GM19025 (cell line): ENCODE measurements around the gene FASTKD3.
A peak's percentile ranks its signal among the peaks of the same experiment; 100 is the strongest.

ENCODE experiments used
- ATAC-seq: cut with Tn5 transposase; IDR thresholded peaks from one replicate; pipeline ENCODE4 v1.9.1; 2021; ENCODE audit warnings: mild to moderate bottlenecking, low read depth, moderate library complexity; ENCODE audit not compliant: unreplicated experiment

FASTKD3 gene

DNA sequence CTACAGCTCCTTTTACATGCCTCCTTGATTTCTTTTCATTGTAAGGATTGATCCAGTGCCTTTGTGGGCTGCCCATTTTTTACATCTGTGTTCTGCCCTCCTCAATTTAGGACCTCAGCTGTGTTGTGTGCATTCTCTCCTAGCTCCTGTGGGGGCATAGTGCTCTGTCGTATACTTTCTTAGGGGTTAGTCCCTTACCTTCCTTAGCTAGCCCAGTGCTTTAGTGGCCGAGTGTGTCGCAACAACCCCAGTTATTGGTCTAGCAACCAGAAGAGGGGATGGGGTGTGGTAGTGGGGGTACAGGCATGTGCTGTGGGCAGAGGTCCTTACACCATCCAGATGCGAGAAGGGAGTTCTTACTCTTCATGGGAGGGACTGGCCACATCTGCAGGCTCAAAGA, 12.3 kb upstream of the FASTKD3 start:
- ATAC-seq, result no peak

DNA sequence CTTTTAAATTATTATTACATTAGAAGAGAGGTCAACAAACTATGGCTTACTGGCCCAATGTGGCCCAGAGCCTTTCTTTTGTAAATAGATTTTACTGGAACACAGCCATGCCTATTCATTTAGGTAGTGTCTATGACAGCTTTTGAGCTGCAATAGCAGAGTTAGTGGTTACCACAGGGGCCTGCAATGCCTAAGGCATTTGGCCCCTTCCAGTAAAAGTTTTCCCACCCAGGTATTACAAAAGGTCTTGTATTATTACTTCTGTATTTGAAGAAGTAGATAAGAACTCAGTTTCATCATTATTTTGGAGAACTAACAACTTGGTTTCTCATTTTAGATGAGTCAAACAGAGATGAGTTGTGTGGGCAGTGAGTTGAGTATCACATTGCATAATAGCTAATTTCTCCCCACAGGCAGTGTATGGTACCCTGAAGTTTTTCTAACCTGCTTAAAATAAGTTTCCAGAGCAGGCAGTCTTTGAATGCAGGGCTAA, 9.6 kb upstream of the FASTKD3 start:
- ATAC-seq, result peak; percentile 90

DNA sequence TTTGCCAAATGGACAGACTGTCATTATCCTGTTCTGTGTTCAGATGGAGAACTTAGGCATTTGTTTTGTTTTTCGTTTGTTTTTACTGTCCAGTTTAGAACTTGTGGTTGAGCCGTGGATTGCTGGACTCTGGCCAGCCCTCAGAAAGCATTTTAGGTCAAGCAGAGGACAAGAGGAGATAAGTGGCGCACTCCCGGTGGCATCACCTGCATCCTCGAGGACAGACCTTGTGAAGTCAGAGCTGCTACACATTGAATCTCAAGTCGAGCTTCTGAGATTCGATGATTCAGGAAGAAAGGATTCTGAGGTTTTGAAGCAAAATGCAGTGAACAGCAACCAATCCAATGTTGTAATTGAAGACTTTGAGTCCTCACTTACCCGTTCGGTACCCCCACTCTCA, 9.0 kb upstream of the FASTKD3 start:
- no peak for ATAC-seq

DNA sequence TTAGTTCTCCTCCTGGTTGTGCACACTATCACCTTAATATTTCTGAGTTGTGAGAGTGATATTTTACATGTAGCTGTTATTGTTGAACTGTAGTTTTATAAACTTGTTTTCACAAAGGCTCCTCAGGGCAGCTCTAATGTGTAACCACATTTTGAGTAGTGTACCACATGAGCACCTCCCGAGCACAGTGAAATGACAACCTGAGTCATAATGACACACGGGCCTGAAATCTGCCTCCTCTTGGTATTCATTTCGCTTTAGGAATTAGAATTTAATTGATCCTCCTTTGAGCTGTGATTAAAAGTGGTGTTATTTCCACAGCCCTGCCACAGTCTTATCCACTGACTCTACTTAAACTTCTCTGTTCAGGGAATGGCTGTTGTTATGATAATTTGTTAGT, 8.0 kb upstream of the FASTKD3 start:
- ATAC-seq, result no peak

DNA sequence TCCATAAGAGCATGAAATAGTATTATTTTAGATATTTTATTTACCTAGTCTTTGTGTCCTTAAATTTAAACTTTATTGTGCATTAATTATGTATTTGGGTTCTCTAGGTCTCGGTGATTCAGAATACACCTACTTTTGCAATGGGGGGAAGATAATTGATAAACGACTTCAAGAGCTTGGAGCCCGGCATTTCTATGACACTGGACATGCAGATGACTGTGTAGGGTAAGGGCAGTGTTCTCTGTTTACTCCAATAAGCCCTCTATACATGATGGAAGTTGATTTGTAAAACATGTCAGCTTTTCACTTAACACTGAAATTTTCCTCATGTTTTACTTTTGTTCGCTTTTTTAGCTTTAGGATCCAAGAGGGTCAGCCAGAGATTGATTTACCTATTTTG, 6.3 kb upstream of the FASTKD3 start:
- no peak for ATAC-seq

DNA sequence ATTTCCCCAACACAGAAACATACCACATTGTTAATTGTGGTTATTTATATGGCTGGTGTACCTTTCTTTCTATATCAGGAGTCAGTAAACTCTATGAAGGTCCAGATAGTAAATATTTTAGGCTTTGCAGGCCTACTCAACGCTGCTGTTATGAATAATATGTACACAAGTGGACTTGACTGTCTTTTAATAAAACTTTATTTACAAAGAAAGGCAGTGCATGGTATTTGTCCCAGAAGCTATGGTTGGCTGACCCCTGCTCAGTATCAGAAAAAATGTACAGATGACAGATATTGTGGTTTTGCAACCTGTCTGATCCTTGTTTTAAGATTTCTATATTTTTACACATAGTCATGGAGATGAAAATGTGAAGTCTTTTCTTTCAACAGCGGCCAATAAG, 5.8 kb upstream of the FASTKD3 start:
- no peak for ATAC-seq

DNA sequence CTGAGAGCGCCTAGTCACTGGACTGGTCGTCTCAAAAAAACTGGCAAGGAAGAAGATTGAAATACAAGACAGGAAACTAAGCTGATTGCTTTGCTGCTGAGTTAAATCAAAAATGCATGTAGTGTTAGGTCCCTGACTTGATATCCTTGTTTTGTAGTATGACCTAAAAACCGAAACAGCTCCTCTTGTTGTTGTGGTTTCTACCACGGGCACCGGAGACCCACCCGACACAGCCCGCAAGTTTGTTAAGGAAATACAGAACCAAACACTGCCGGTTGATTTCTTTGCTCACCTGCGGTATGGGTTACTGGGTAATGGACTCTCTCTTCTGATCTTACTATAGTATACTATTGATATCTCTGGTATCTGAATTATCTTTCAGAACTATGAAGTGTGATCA, 4.4 kb upstream of the FASTKD3 start:
- no peak for ATAC-seq

DNA sequence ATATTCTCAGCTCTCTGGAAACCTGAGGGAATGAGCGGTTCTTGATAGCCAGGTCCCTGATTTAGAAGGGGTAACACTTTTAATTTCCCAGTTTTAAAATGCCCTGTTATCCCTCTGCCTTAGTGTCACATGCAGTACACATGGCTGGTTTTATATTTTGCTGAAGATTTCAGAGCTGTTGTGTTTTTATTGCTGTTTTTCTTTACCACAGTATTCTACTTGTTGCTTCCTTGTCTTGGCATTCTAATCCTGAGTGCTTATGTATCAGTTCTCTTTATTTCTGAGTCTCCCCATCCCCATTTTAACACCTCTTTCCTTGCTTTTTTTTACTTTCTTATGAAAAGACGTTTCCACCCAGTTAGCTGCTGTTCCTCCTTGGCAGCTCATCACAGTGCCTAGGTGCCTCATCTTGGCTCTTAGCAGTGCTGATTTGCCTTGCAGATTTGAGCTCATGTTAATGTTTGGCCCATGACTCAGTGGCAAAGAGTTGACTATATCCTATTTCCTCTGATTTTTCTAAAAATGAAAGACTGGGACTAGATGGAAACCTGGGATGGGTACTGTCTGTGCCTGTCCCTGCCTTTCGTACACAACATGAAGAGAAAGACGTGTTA, 3.8 kb upstream of the FASTKD3 start:
- ATAC-seq, result no peak

DNA sequence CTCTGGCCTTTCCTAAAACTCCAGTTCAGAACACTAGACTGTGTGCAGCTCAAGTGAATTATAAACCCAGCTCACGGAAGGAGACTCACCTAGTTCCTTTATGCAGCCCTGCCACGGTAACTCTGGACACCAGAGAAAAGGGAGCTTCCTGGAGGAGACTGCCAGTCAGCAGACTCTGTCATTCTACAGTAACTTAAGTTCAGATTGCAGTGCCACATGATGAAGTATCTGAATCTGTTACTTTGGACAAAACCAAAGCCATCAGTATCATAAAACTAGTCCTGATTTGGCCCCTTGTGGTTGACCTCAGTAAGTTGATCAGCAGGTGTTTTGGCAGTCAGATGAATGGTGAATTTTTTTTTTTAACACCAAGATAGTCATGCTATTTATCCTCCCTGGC, 2.8 kb upstream of the FASTKD3 start:
- no peak for ATAC-seq

DNA sequence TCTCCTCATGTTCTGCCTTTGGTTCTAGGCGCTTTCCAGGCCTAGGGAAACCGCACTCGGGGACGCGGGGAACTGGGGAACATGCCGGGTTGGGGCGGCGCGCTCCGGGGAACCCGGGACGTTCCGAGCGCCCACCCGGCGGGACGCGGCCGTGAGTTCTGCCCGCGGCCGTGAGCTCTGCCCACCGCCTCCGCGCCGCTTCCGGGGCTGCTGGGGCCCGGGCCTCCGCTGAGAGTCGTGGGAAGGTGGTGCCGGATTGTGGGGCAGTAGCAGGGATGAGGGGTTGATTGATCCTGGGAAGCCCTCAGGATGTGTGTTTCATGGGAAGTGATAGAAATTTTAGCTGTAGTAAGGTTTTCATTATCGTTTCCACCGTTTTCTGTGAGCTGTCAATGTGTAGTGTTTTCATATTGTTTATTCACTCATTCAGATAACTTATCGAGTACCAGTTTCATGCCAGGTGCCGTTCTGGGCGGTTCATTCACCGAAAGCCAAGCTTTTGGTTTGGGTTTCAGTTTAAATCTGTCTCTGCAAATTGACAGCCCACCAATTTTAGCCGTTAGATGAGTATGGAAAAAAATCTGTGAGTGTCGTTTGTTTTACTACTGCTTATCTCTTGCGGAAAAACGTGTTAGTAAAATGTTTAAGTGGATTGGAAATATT, 774 bp upstream of the FASTKD3 start:
- ATAC-seq, result peak; percentile 26

DNA sequence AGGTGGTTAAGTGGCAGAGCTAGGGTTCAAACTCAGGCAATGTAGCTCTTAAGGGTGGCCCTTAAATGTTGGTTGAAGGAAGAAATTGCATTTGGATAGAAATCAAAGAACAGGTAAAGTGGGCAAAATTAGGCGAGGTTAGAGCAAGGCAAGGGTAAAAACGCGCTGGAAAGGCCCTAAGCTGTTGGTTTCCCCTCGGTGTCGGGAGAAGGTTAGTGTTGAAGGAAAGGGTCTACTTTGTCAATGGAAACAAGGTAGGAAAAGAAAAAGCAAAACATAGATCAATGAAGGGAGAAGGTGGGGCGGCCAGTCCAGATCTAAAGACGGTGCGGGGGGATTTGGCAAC, 431 bp downstream of the FASTKD3 start:
- ATAC-seq, result no peak

DNA sequence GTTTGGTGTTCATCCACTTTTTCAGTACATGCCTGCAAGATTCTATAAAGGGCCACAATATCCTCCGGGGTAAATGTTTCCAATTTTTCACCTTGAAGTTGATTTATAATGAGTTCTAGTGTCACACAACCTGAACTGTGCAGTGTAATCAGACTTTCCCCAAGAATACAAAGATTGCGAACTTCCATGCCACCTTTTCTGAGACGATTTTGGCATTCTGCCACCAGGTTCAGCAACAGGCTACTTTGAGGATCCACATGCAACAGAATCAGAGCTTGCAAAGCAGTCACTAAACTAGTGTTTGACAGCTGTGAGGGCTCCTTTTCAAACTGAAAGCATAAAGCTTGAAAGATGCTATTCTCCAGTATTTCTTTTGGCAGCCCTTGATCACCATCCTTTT, 1.6 kb downstream of the FASTKD3 start:
- no peak for ATAC-seq

DNA sequence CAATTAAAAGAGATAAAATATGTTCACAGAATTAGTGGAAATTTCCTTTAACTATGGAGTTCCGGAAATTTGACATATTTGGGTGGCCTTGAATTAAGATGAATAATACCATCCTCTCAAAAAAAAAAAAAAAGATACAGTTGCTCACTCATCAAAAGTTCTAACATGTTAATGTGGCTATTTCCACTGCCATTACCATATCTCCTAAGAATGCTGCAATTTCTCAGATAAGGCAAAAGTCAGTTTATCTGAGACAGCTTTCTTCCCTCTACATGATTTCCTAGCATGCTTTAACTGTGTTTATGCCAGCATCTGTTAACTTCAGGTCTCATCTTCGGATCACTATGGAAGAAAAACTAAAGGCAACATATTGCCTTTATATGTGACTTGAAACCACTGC, 2.6 kb downstream of the FASTKD3 start:
- no peak for ATAC-seq

DNA sequence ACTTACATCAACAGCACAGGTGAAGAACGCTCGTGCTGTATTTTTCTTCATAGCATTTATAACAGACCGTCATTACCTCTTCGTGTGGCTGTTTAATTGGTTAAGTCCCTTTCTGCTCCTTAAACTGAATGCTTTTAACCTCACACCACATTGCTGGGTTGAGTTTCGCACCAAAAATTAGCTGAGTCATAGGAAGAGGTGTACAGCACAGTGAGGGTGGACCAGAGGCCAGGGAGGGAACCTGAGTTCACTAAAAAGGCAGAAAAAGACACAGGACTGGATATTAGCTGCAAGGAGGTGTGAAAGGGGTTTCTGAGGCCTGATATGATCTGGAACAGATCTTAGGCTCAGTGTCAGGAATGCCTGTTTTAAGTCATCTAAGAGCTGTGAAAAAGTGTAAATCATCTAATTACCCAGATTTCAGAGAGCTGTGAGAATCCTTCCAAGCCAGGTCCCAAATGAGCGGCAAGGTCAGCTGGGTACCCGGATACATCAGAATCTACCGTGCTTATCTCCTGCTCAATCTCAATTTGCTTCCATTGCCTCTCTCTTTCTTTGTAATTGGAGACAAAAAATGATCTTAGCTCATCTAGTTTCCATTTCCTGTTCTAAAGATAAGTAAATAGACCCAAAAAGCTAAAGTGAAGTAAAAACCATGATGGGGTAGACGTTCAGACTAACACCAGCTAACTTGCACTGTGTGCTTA, 10.8 kb downstream of the FASTKD3 start:
- ATAC-seq, result no peak

DNA sequence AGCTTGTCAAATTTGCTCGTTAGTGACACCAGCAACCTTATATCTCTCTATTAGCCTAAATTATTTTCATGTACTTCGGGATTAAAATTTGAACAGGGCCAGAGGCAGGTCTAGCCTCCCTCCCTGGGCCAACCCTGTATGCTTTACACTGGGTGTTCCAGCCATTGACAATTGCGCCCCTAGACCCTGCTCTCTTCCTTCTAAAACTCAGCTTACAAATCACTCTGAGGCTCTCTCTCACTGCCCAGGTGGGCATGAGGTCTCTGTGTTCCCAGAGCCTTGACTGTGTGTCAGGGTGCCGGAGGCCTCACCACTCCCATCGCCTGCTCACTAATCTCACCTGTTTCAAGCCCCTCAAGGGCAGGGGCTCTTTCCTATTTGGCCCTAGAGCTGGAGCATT, 11.5 kb downstream of the FASTKD3 start:
- no peak for ATAC-seq

DNA sequence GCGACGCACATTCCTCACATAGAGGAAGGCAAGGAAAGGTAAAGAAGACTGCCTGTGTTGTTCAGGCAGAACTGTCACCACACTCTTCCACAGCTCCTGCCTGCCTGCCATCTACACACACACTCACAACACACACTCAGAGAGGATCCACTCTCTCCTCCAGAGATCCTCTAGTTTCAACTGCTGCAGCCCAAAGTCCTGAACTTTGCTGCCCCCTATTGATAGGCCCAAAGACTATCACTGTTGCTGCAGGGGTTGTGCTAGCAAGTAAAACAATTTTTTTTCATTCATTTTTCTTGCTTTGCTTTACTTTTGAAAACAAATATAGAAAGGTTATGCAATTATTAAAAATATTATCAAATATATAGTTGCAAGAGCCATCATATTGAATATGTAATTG, 12.0 kb downstream of the FASTKD3 start:
- no peak for ATAC-seq

DNA sequence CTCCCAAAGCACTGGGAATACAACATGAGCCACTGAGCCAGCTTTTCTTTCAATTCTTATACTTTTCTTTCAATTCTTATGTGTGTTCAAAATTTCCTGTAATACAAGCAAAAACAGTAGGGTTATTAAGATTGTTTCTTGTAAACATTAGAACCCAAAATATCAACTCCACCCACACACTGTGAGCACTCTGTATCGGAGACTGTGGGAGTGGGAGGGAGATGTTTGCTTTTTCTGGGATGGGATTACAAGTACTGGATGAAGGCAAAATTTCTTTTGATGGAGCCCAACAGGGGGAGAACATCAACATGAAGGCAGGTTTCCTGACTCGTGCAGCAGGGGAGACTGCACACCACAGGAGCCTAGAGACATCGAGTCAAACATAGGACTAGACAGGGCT, 13.2 kb downstream of the FASTKD3 start:
- ATAC-seq, result no peak

DNA sequence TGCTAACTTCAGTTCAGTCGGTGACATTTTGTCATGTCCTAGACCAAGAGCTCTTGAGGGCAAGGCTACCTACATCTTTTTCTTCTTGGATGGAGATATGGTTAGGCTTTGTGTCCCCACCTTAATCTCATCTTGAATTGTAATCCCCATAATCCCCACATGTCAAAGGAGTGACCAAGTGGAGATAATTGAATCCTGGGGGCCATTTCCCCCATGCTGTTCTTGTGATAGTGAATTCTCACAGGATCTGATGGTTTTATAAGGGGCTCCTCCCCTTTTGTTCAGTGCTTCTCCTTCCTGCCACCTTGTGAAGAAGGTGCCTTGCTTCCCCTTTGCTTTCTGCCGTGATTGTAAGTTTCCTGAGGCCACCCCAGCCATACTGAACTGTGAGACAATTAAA, 15.8 kb downstream of the FASTKD3 start:
- no peak for ATAC-seq

DNA sequence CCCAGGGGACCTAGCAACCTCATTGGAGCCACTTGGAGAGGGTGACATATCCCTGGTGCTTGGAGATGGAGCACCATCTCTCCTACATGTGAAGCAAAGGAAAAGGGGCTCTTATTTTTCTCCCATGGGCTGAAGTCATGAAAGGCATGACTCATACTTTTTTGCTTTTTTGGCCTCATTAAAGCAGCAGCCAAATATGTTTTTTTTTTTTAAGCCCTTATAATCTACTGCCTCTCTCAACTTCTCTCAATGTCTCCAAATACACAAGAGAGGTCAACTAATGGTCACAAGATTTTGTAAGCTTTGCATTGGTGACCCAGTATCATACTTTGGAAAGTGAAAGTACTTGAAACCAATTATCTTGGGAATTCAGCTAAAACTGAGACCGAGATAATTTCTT, 16.3 kb downstream of the FASTKD3 start:
- no peak for ATAC-seq

DNA sequence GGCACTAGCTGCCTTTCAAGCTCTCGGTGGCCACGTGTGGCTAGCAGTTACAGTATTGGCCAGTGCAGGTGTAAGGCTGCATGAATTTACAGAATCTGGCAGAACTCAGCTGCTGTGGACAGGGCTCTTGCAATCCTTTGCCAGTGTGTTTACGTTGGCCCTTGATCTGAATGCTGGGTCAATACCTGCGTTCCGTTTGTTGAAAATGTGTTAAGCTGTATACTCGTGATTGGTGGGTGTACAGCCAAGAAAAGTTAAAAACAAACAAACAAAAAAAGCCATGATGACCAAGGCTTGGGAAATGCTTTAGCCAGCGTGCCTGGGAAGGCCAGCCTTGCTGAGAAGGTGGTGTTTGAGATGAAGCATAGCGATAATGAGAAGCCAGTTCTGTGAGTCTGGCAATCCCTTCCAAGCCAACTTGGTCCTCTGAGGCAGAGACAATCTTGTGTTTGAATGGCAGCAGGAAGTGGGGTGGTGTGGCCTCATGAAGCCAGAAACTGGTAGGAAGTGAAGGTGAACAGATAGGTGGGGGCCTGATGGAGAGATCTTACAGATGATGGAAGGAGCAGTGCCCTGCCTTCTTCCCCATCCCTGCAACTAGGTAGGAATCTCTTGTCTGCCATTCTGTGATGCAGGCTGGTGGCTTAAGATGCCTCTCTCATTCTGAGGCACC, 17.1 kb downstream of the FASTKD3 start:
- ATAC-seq, result no peak

DNA sequence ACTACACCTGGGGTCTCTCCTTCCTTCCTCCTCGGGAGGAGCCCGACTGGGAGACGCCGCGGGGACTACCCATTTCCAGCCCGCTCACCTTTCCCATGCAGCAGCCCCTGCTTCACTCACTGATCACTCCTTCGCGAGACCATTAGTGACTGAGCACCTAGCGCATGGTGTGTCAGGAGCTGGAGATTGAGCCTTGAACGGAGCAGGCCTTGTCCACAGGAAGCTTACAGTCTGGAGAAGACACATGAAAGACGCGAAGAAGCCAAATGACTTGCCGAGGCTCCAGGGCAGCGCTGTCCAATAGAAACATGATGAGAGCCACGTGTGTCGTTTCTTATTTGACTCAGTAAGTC, 17.6 kb downstream of the FASTKD3 start:
- ATAC-seq, result no peak
